GM13976 (cell line): ENCODE data around the gene PCDH10.
A peak's percentile ranks its signal among the peaks of the same experiment; 100 is the strongest.

Source experiments
- DNase-seq: peaks from one replicate; pipeline ENCODE4 v3.0.0; 2012; ENCODE audit warnings: low spot score
- CTCF ChIP-seq: IDR thresholded peaks from 2 replicates; pipeline ENCODE4 v1.5.1; 2012; ENCODE audit warnings: borderline replicate concordance, mild to moderate bottlenecking; ENCODE audit not compliant: insufficient read depth; ENCODE audit errors: extremely low read depth, missing control alignments, control extremely low read depth
- in situ Hi-C: fragments of 300-500 bp; cut with MboI; formaldehyde crosslinking; loops from one replicate; pipeline ENCODE4 v1.12.0; 2022; ENCODE audit warnings: low sequenced_read_pairs, mixed read lengths, inconsistent platforms; ENCODE audit not compliant: unreplicated experiment

The PCDH10 gene

GRCh38 chr4:133143775-133144430, 5.2 kb upstream of the PCDH10 start:
- no peak for TF ChIP-seq CTCF
- DNase-seq: no peak

GRCh38 chr4:133145241-133145640, 3.9 kb upstream of the PCDH10 start:
- in situ Hi-C loops: no loop called here
- no peak for TF ChIP-seq CTCF
- DNase-seq: no peak

More at GRCh38 chr4:133143775-133144430, 5.2 kb upstream of the PCDH10 start:
- in situ Hi-C loops: no loop called here

- no peak for DNase-seq
- in situ Hi-C loops: no loop called here
- no peak for TF ChIP-seq CTCF
These were observed 3.1 kb upstream of the PCDH10 start for GRCh38 chr4:133145758-133146573.

DNA sequence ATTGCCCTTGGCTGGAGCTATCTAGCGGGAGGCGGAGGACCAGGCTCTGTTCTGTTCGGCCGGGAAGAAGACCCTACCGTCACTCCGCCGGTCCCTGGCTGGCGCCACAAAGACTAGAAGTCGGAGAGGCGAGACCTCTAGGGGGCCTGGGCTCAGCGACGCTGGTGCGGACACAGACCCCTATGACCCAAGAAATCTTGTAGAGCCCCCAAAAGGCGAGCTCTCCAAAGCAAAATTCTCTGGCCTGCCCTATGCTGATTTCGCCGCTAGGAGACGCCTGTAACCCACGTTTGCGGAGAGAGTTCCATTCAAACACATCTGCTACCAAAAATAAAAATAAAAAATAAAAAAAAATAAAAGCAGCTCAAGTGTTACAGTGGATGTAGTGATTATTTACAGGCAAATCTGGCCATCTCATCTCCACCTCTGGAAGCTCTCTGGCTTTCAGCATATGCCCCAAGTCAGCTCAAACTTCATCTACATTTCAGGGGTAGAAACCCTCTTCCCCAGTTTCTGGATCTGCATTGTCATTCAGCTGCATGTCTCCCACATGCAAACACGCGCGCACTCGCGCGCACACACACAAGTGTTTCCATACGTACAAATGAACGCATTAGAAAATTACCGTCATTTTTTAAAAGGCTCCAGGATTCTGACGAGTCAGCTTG, 2.4 kb upstream of the PCDH10 start:
- TF ChIP-seq CTCF: peak; percentile 82
- in situ Hi-C loops: no loop called here
- peak; percentile 49 for DNase-seq

GRCh38 chr4:133147286-133147821, 1.7 kb upstream of the PCDH10 start:
- DNase-seq: peak; percentile 13
- in situ Hi-C loops: no loop called here
- no peak for TF ChIP-seq CTCF

DNA sequence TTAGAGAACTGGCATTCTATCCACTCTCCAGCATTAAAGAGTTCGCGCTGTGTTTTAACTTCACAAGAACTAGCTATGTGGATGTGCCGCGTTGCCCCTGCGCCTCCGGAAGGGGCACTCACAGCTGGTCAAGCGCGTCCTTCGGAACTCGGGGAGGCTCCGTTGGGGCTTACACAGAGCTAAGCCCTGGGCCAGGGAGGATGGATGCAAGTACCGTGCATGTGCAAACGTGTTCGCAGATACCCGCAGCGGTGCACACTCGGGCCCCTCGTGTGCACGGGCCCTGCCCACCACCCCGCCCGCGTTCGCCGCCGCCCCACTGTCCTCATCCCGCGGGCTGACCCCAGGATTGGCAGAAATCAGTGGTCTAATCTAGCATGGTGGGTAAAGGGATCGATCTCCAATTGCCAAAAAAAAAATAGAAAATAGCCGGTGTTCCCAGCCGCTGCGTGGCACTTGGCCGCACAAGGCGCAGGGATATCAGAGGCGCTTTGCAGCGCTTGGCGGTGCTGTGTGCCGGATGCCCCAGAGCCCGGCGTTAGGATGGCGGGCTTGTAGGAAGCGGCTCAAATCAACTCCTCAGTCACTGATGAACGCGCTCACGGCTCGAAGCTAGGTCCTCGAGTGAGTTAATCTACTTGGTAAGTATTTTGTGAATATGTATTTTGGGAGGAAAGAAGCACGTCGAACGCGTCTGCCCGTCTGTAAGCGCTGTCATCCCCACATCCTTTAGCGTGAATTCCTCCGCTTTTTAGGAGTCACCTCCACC, 989 bp upstream of the PCDH10 start:
- TF ChIP-seq CTCF: no peak
- in situ Hi-C loops: no loop called here
- DNase-seq: peak; percentile 26
